Erythroblast (primary cell): Measurements from ENCODE around the gene IQCH.
"Not testable (repeated sequence)": the region's sequence is repeated elsewhere in the genome, so short reads cannot be mapped to it uniquely, and the experiment has no call there.

Source experiments
- GATA1 ChIP-seq: IDR thresholded peaks from 2 replicates; pipeline ENCODE4 v1.6.1; 2011; ENCODE audit warnings: low read depth, mild to moderate bottlenecking, control low read depth, low read length, moderate library complexity
- POLR2A ChIP-seq: IDR thresholded peaks from 2 replicates; pipeline ENCODE4 v1.6.1; 2011; ENCODE audit warnings: mild to moderate bottlenecking, low read length

DNA sequence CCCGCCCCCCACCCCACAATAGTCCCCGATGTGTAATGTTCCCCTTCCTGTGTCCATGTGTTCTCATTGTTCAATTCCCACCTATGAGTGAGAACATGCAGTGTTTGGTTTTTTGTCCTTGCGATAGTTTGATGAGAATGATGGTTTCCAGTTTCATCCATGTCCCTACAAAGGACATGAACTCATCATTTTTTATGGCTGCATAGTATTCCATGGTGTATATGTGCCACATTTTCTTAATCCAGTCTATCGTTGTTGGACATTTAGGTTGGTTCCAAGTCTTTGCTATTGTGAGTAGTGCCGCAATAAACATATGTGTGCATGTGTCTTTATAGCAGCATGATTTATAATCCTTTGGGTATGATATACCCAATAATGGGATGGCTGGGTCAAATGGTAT lies 193.8 kb downstream of the IQCH start:
- not testable (repeated sequence) for TF ChIP-seq POLR2A, GATA1
